OCI-LY1 (cell line): ENCODE measurements around the gene WIF1.

Experiments used
- EZH2 ChIP-seq: fragments of 200-600 bp; sonication (generic), shearing (Covaris generic); IDR thresholded peaks from 2 replicates; pipeline ENCODE4 v1.8.0; 2017; ENCODE audit warnings: borderline replicate concordance, mixed run types, mild to moderate bottlenecking, antibody characterized with exemption, low read length, moderate library complexity, mixed read lengths
- TF ChIP-seq, protein P1 (sequence below): fragments of 200-600 bp; sonication (generic), shearing (Covaris generic); IDR thresholded peaks from 2 replicates; pipeline ENCODE4 v1.5.1; 2017; ENCODE audit warnings: mild to moderate bottlenecking, antibody characterized with exemption, low read length, moderate library complexity, mixed read lengths

DNA sequence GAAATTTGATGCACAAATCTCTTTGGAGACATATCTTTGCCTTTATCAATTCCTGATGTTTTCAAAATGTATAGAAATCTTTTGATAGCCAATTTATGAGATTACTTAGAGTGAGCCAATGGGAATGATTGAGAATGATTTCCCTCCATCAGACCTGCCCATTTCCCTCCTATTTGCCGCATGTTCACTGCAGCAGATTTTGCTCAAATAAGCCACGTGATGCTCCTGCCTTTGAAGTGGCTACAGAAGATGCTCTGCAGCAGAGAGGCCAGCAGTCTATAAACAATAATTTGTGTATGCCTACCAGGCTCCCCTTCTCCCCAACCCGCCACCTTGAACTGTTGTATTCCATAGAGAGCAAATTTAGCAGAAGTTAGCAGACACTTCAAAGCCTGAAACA, 21.9 kb downstream of the WIF1 start:
- TF ChIP-seq, protein P1, sequence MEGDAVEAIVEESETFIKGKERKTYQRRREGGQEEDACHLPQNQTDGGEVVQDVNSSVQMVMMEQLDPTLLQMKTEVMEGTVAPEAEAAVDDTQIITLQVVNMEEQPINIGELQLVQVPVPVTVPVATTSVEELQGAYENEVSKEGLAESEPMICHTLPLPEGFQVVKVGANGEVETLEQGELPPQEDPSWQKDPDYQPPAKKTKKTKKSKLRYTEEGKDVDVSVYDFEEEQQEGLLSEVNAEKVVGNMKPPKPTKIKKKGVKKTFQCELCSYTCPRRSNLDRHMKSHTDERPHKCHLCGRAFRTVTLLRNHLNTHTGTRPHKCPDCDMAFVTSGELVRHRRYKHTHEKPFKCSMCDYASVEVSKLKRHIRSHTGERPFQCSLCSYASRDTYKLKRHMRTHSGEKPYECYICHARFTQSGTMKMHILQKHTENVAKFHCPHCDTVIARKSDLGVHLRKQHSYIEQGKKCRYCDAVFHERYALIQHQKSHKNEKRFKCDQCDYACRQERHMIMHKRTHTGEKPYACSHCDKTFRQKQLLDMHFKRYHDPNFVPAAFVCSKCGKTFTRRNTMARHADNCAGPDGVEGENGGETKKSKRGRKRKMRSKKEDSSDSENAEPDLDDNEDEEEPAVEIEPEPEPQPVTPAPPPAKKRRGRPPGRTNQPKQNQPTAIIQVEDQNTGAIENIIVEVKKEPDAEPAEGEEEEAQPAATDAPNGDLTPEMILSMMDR, result no peak
- no peak for TF ChIP-seq EZH2
